Vagina (tissue), 2 donors: Measurements from ENCODE around the gene VGF.

Experiments
- CTCF ChIP-seq, 3 experiments: fragments of 450-650 bp in 2 of 3; fragments of 200-600 bp in 1 of 3; sonication (generic) in 1 of 3; IDR thresholded peaks; one replicate each; pipeline ENCODE4 v1.5.1; 2017 to 2019; ENCODE audit warnings: antibody characterized with exemption in 3 of 3, mild to moderate bottlenecking in 2 of 3, moderate library complexity in 2 of 3
- POLR2A ChIP-seq, 2 donors: fragments of 450-650 bp; IDR thresholded peaks; one replicate each; pipeline ENCODE4 v1.6.1; 2017; ENCODE audit warnings: antibody characterized with exemption in 2 of 2, mild to moderate bottlenecking in 2 of 2, moderate library complexity in 2 of 2

GRCh38 chr7:101171442-101171837 is 6.1 kb upstream of the VGF start:
- TF ChIP-seq CTCF (IDR thresholded peaks at IDR 0.05): no peak
- no peak for TF ChIP-seq POLR2A (IDR thresholded peaks at IDR 0.05)
